Stomach (tissue), 4 donors: Measurements from ENCODE around the gene RAB22A.

Experiments used
- EP300 ChIP-seq: sonication (generic); formaldehyde crosslinking; IDR thresholded peaks from one replicate; pipeline ENCODE4 v1.6.1; 2017; ENCODE audit warnings: antibody characterized with exemption
- POLR2A ChIP-seq, 4 donors: fragments of 450-650 bp; IDR thresholded peaks; one replicate each; pipeline ENCODE4 v1.6.1; 2016; ENCODE audit warnings: antibody characterized with exemption in 4 of 4, control low read depth in 2 of 4, mild to moderate bottlenecking in 1 of 4, moderate library complexity in 1 of 4
- POLR2AphosphoS5 ChIP-seq, 3 donors: sonication (generic); formaldehyde crosslinking; IDR thresholded peaks; one replicate each; pipeline ENCODE4 v1.6.1; 2016; ENCODE audit warnings: antibody characterized with exemption in 3 of 3
- TF ChIP-seq, protein P1 (sequence below), 7 experiments: fragments of 450-650 bp in 4 of 7; fragments of 200-600 bp in 3 of 7; sonication (generic) in 3 of 7; IDR thresholded peaks; one replicate each; pipeline ENCODE4 v1.5.1; 2016 to 2019; ENCODE audit warnings: antibody characterized with exemption in 7 of 7, control low read depth in 2 of 7, mild to moderate bottlenecking in 1 of 7

DNA sequence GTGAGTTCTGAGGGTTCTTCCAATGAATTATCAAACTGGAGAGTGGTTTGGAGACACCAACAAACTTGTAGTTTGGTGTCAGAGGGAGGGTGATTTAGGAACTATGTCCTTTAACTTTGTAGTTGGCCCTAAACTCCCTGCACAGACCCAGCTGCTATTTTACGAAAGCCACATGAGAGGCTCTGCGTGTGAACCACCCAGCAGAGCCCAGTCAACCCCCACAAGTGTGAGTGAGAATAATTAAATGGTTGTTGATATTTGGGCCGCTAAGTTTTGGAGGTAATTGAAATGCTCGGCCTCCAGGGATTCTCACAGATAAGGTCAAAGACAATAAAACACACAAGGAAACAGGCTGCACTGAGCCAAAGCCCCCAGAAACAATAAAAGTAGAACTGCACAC, 72.6 kb downstream of the RAB22A start:
- TF ChIP-seq POLR2AphosphoS5 (IDR thresholded peaks at IDR 0.05), result no peak
- TF ChIP-seq, protein P1, sequence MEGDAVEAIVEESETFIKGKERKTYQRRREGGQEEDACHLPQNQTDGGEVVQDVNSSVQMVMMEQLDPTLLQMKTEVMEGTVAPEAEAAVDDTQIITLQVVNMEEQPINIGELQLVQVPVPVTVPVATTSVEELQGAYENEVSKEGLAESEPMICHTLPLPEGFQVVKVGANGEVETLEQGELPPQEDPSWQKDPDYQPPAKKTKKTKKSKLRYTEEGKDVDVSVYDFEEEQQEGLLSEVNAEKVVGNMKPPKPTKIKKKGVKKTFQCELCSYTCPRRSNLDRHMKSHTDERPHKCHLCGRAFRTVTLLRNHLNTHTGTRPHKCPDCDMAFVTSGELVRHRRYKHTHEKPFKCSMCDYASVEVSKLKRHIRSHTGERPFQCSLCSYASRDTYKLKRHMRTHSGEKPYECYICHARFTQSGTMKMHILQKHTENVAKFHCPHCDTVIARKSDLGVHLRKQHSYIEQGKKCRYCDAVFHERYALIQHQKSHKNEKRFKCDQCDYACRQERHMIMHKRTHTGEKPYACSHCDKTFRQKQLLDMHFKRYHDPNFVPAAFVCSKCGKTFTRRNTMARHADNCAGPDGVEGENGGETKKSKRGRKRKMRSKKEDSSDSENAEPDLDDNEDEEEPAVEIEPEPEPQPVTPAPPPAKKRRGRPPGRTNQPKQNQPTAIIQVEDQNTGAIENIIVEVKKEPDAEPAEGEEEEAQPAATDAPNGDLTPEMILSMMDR (IDR thresholded peaks at IDR 0.05), result no peak
- no peak for TF ChIP-seq EP300
- no peak for TF ChIP-seq POLR2A (IDR thresholded peaks at IDR 0.05)
